SK-N-SH (cell line): ENCODE results near the gene COL5A1.

Experiments
- JUND ChIP-seq: IDR thresholded peaks from 2 replicates; pipeline ENCODE4 v1.4.0; 2012
- TAF1 ChIP-seq: IDR thresholded peaks from 2 replicates; pipeline ENCODE4 v1.6.1; 2012; ENCODE audit warnings: low read depth, mild to moderate bottlenecking, low read length, moderate library complexity, borderline replicate concordance

DNA sequence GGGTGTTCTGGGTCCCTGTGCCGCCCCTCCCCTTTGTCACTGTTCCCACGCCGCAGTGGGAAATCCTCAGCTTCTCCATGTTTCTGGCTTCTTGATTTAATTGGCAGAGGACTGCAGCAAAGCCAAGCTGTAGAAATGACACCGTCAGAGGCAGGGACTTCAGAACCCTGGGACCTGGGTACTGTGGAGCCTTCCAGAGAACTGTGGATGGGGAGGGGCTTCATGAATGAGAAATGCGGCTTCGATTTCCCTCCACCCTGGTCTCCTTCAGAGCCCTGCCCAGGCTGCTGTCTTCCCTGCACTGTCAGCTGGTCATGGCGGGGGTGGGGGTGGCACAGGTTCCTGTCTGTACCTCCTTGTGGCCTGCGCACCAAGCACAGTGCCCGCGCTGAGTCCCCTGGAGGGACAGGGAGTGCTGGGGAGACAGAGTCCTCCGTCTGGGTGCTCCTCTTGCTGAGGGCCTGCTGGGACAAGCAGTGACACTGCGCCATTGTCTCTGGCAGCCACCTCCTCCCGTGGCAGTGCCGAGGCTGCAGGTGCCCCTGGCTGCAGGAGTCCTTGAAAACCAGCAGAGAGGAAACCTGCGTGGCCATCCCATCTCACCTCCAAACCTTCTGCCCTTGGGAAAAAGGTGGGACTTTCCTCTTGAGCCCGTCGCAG lies 47.2 kb downstream of the COL5A1 start:
- TF ChIP-seq JUND, result no peak
- TF ChIP-seq TAF1, result no peak
